K562 (cell line): ENCODE results near the gene LRRC39. TPM values are rescaled to one million over a fixed set of nuclear protein-coding genes. Genes with fewer than 3 reads are reported as not detected.

Source experiments
- ATAC-seq: fragments of 200-7000 bp; cut with Tn5 transposase; 3 replicates; pipeline ENCODE4 v1.9.1; 2020; ENCODE audit warnings: moderate library complexity
- BruUV-seq: library from RNA; stranded (reverse); fragments of 400-500 nt; replicated peaks from 2 replicates; lab custom pipeline; 2021; lab: Mats Ljungman, UMichigan
- CTCF ChIA-PET: fragments of 300-600 bp; formaldehyde crosslinking; extraction: SDS; loops from one replicate; lab custom pipeline; 2021; ENCODE audit warnings: low intra/inter-chr PET ratio; lab: Yijun Ruan, JAX
- POLR2A ChIA-PET: fragments of 300-600, 350-650 bp; sonication (Branson Sonifier 250); formaldehyde crosslinking; extraction: SDS; loops from one replicate; lab custom pipeline; 2021; ENCODE audit warnings: antibody characterized with exemption, inconsistent platforms; lab: Yijun Ruan, JAX
- DNase-seq, 4 experiments: peaks; one replicate each; pipeline versions ENCODE4 v3.0.0 to v3.0.0-alpha.2; 2011 to 2018; ENCODE audit warnings: low spot score in 3 of 4, mixed read lengths in 3 of 4; ENCODE audit errors: extremely low read depth in 1 of 4
- FAIRE-seq: peaks from 2 replicates; lab custom pipeline; 2011; peaks lifted over from hg19 to GRCh38; lab: Jason Lieb, UNC
- H2AFZ ChIP-seq: 2 replicates; pipeline ENCODE4 v1.6.0; 2011; ENCODE audit warnings: low read depth, low read length, control low read depth, inconsistent platforms
- H3K27ac ChIP-seq: fragments of 200-600 bp; 3 replicates; pipeline ENCODE4 v1.8.0; 2011; ENCODE audit warnings: low read depth, mild to moderate bottlenecking, control low read depth, inconsistent platforms, low read length, moderate library complexity, mixed read lengths; ENCODE audit errors: extremely low read depth
- H3K27me3 ChIP-seq, 2 experiments: fragments of 300-600 bp in 1 of 2; 2 replicates in 1 of 2; 3 replicates in 1 of 2; pipeline versions ENCODE4 v1.6.0 to v1.8.0; 2011; ENCODE audit warnings: inconsistent platforms in 2 of 2, low read length in 2 of 2, mild to moderate bottlenecking in 1 of 2, mixed read lengths in 1 of 2, moderate library complexity in 1 of 2; ENCODE audit not compliant: control insufficient read depth in 2 of 2, insufficient read depth in 2 of 2
- H3K36me3 ChIP-seq: fragments of 300-600 bp; 3 replicates; pipeline ENCODE4 v1.8.0; 2011; ENCODE audit warnings: mild to moderate bottlenecking, low read length, inconsistent platforms; ENCODE audit not compliant: control insufficient read depth, insufficient read depth
- H3K4me1 ChIP-seq, 2 experiments: fragments of 200-600 bp in 1 of 2; replicated peaks in 1 of 2; 2 replicates in 1 of 2; 3 replicates in 1 of 2; pipeline versions ENCODE4 v1.5.1 to v1.8.0; 2011; ENCODE audit warnings: inconsistent platforms in 2 of 2, low read length in 2 of 2, mild to moderate bottlenecking in 1 of 2, mixed read lengths in 1 of 2, moderate library complexity in 1 of 2; ENCODE audit not compliant: control insufficient read depth in 2 of 2, insufficient read depth in 2 of 2
- H3K4me2 ChIP-seq: 2 replicates; pipeline ENCODE4 v1.6.1; 2011; ENCODE audit warnings: low read length, control low read depth, inconsistent platforms, mixed read lengths; ENCODE audit not compliant: insufficient read depth
- H3K4me3 ChIP-seq: fragments of 200-600 bp; sonication (generic), shearing (Covaris generic); 2 replicates; pipeline ENCODE4 v1.5.1; 2016; ENCODE audit warnings: control low read depth, inconsistent platforms
- H3K79me2 ChIP-seq: fragments of 200-600 bp; 3 replicates; pipeline ENCODE4 v1.8.0; 2011; ENCODE audit warnings: low read length, inconsistent platforms; ENCODE audit not compliant: control insufficient read depth, insufficient read depth
- H3K9ac ChIP-seq, 2 experiments: 2 replicates each; pipeline versions ENCODE4 v1.6.0 to v1.6.1; 2011; ENCODE audit warnings: low read depth in 2 of 2, low read length in 2 of 2, control low read depth in 1 of 2, inconsistent platforms in 1 of 2, mild to moderate bottlenecking in 1 of 2, mixed read lengths in 1 of 2; ENCODE audit not compliant: insufficient read depth in 1 of 2
- H3K9me1 ChIP-seq: one replicate; pipeline ENCODE4 v1.6.0; 2011; ENCODE audit warnings: inconsistent platforms, mild to moderate bottlenecking, low read length, moderate library complexity; ENCODE audit not compliant: control insufficient read depth, insufficient read depth
- H3K9me3 ChIP-seq: replicated peaks from 2 replicates; pipeline ENCODE4 v1.5.1; 2011; ENCODE audit warnings: low read depth, low read length, inconsistent platforms; ENCODE audit not compliant: control insufficient read depth, insufficient read depth
- H4K20me1 ChIP-seq: replicated peaks from 2 replicates; pipeline ENCODE4 v1.6.1; 2011; ENCODE audit warnings: low read length, inconsistent platforms, mixed read lengths; ENCODE audit not compliant: control insufficient read depth, insufficient read depth
- ATF2 ChIP-seq: sonication (generic); formaldehyde crosslinking; IDR thresholded peaks from 2 replicates; pipeline ENCODE4 v1.8.1; 2022; ENCODE audit warnings: missing genetic modification reagents
- BRF2 ChIP-seq: IDR thresholded peaks from 3 replicates; pipeline ENCODE4 v1.6.1; 2011; ENCODE audit warnings: borderline replicate concordance, mild to moderate bottlenecking; ENCODE audit not compliant: insufficient read length, insufficient read depth
- FOXA3 ChIP-seq, 2 experiments: fragments of 450-650 bp in 1 of 2; sonication (generic) in 1 of 2; formaldehyde crosslinking; IDR thresholded peaks in 1 of 2; conservative IDR thresholded peaks in 1 of 2; 2 replicates each; pipeline versions ENCODE4 v1.4.0 to v1.8.0; 2020 to 2022; ENCODE audit warnings: mild to moderate bottlenecking in 2 of 2, missing genetic modification reagents in 1 of 2
- STAG1 ChIP-seq: sonication (generic); formaldehyde crosslinking; IDR thresholded peaks from 2 replicates; pipeline ENCODE4 v1.5.0; 2020; ENCODE audit warnings: missing genetic modification reagents, borderline replicate concordance
- TAF7 ChIP-seq: fragments of 450-650 bp; IDR thresholded peaks from 2 replicates; pipeline ENCODE4 v1.6.1; 2016; ENCODE audit warnings: missing genetic modification characterization, missing compliant biosample characterization
- ZEB2 ChIP-seq: fragments of 450-650 bp; IDR thresholded peaks from 2 replicates; pipeline ENCODE4 v1.6.1; 2016
- ZNF184 ChIP-seq: sonication (generic); formaldehyde crosslinking; IDR thresholded peaks from 2 replicates; pipeline ENCODE4 v1.5.0; 2020; ENCODE audit warnings: missing genetic modification reagents
- WGBS: fragments of 100-300 bp; shearing (Covaris generic); methylation state at CpG from one replicate; pipeline ENCODE4 v1.1.6; 2016; ENCODE audit warnings: low coverage, mixed read lengths; ENCODE audit not compliant: insufficient coverage; ENCODE audit errors: missing lambda C conversion rate; 5-methylcytosine and 5-hydroxymethylcytosine counted together
- in situ Hi-C: fragments of 300-500 bp; cut with MboI; formaldehyde crosslinking; loops from 4 replicates; pipeline ENCODE4 v1.15.0; 2018; ENCODE audit warnings: inconsistent platforms, mixed read lengths
- intact Hi-C: fragments of 100-400 bp; cut with micrococcal nuclease; formaldehyde crosslinking; loops from 2 replicates; pipeline ENCODE4 v1.14.2; 2022
- polyA plus RNA-seq, 8 experiments: library from polyadenylated mRNA; depleted of rRNA in 4 of 8; stranded (reverse) in 5 of 8; unstranded in 3 of 8; fragments of >200 nt; fragmentation: Nextera tagmentation in 2 of 8; fragmentation: Illumina TruSeq in 1 of 8; extraction: Ambion mirVana in 2 of 8; extraction: Trizol in 1 of 8; gene quantifications; 2 replicates each; pipeline versions ENCODE4 v1.2.1 to v1.2.3, GENCODE V29; 2011 to 2014; ENCODE audit warnings: inconsistent platforms in 1 of 8, missing spikeins in 1 of 8
- total RNA-seq, 7 experiments: library from RNA; depleted of rRNA in 6 of 7; stranded (reverse); fragments of >200 nt in 6 of 7; fragmentation: Illumina TruSeq in 2 of 7; extraction: Trizol in 2 of 7; gene quantifications; 2 replicates each; pipeline versions ENCODE4 v1.2.1 to v1.2.3, GENCODE V29; 2011 to 2021; ENCODE audit warnings: low replicate concordance in 1 of 7

Gene LRRC39
- total and polyA plus RNA-seq, 9 of the 15 experiments (the other 6 are each of a cell fraction or from before 2014, with no cell fraction given): 1.00 to 3.1 (median 1.3) TPM

- Histone ChIP-seq H4K20me1 (no peaks in the 10 kb centered on the region), H3K36me3 (peaks cover 78% of the 10 kb centered on the region), H3K9me3 (no peaks in the 10 kb centered on the region), H3K9ac (no peak overlapping the region), H3K79me2 (peaks cover 32% of the 10 kb centered on the region), H3K4me3 (no peak overlapping the region), H3K27me3 (no peaks in the 10 kb centered on the region), H3K4me1 (peaks cover 0 to 9% of the 10 kb centered on the region in 2 experiments; a peak in 2 of 5 replicates), H2AFZ (no peak overlapping the region), H3K4me2 (no peak overlapping the region), H3K27ac (no peak overlapping the region), H3K9me1 (peaks cover 3% of the 10 kb centered on the region)
- ATAC-seq (no peak), FAIRE-seq (no peak), DNase-seq (no peak)
- 94% methylated on average over 2 of the region's 2 CpGs for WGBS
- BruUV-seq: no TSS peak
- ChIA-PET POLR2A (no interaction called here), CTCF (no interaction called here)
- in situ Hi-C loops: no loop called here
- intact Hi-C loops: loop anchor here (10.0 kb wide), 2 partner anchors 317 to 757 kb away; partner anchors contain the start of genes EXTL2 and SLC30A7
- TF ChIP-seq ATF2 (CRISPR knock-in tag) (no peak), STAG1 (CRISPR knock-in tag) (no peak), BRF2 (no peak), ZEB2 (no peak), TAF7 (tag) (no peak), ZNF184 (CRISPR knock-in tag) (no peak), FOXA3 (CRISPR knock-in tag; conservative IDR thresholded peaks at IDR 0.05 in 1 of 2, IDR thresholded peaks at IDR 0.05 in 1 of 2) (no peak)
Observed at GRCh38 chr1:100137602-100138001, 40.5 kb downstream of the LRRC39 start.
